ENCODE data around the gene PWWP2A. TPM values are rescaled to one million over a fixed set of nuclear protein-coding genes. Genes with fewer than 3 reads are reported as not detected.

The PWWP2A gene
- total and polyA plus RNA-seq, 2 donors (not counting 1 experiment from before 2014, with no cell fraction given) = 19.6 to 48.8 TPM

DNA sequence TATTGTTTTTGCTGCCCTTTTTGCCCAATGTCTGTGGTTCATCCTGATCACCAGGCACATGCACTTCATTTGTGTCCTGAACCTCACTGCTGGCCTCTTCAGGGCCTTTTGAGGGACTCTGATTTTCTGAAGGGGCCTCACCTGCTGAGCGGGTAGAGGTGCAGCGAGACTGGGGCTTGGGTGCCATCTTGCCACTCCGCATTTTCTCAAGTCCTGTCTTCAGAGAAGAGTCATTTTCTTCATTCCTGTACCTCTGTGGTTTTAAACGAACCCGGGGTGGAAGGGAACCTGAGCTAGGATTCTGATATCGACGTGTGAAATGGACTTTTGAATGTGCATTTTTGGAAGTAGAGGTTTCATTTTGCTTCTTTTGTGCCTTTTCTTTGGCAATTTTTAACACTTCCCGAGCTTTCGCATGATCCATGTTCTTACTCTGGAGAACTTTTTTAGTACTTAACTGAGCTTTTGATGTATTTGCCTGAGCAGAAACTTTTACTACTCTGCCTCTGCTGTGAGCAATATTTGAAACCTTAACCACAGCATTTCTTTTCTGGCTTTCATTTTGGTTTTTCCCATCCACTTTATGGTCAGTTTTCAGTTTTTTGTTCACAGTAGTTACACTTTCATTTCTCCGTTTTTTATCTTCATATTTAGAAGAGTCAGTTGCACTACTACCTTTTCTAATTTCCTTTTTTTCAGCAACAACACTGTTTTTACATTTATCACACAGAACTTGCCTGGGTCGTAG, 26.1 kb downstream of the PWWP2A start:
- CTCF ChIA-PET = interaction anchor here (1.1 kb wide), 1 partner anchor 12 kb away, joined by 5 read pairs; no protein-coding TSS in a partner anchor
- peak overlapping the region in 1 of 2 donors; percentile 28 for H3K27ac ChIP-seq (ENCODE audit: low read length in 2 of 2)
- no peak overlapping the region for H3K4me3 ChIP-seq (ENCODE audit: control extremely low read depth in 1 of 5, extremely low read depth in 1 of 5, insufficient read depth in 1 of 5, low read depth in 2 of 5, low read length in 4 of 5)
- no peaks in the 10 kb centered on the region for H3K27me3 ChIP-seq (replicated peaks in 1 of 4; ENCODE audit: control extremely low read depth in 1 of 4, control insufficient read depth in 3 of 4, insufficient read depth in 4 of 4, low read length in 3 of 4)
- WGBS (ENCODE audit: insufficient coverage) = 92% methylated on average over 8 of the region's 11 CpGs
- Mint-ChIP-seq H3K9me3 (ENCODE audit: insufficient read depth) (no peaks in the 10 kb centered on the region), H3K27ac (peak overlapping the region; percentile 12), H3K27me3 (no peaks in the 10 kb centered on the region), H3K4me1 (peaks cover 20% of the 10 kb centered on the region), H3K4me3 (no peak overlapping the region)
- TF ChIP-seq EZH2 (IDR thresholded peaks at IDR 0.05; ENCODE audit: borderline replicate concordance, insufficient read depth, low read depth, low read length, poor library complexity, severe bottlenecking) = no peak
- TF ChIP-seq, protein P1, sequence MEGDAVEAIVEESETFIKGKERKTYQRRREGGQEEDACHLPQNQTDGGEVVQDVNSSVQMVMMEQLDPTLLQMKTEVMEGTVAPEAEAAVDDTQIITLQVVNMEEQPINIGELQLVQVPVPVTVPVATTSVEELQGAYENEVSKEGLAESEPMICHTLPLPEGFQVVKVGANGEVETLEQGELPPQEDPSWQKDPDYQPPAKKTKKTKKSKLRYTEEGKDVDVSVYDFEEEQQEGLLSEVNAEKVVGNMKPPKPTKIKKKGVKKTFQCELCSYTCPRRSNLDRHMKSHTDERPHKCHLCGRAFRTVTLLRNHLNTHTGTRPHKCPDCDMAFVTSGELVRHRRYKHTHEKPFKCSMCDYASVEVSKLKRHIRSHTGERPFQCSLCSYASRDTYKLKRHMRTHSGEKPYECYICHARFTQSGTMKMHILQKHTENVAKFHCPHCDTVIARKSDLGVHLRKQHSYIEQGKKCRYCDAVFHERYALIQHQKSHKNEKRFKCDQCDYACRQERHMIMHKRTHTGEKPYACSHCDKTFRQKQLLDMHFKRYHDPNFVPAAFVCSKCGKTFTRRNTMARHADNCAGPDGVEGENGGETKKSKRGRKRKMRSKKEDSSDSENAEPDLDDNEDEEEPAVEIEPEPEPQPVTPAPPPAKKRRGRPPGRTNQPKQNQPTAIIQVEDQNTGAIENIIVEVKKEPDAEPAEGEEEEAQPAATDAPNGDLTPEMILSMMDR (IDR thresholded peaks at IDR 0.05) = no peak
- no peak overlapping the region for H2AFZ ChIP-seq (ENCODE audit: insufficient read depth, low read depth, low read length, poor library complexity, severe bottlenecking)
- no peak overlapping the region for H3K9ac ChIP-seq (ENCODE audit: low read length)
- ATAC-seq (ENCODE audit: low read depth) = no peak
- intact Hi-C loops (cut with micrococcal nuclease) = no loop called here
- peaks cover 26% of the 10 kb centered on the region for H3K79me2 ChIP-seq (ENCODE audit: control insufficient read depth, insufficient read depth, low read length)
- H4K20me1 ChIP-seq (ENCODE audit: control insufficient read depth, insufficient read depth, low read length, poor library complexity, severe bottlenecking) = peaks cover 11% of the 10 kb centered on the region
- no peaks in the 10 kb centered on the region for H3K9me3 ChIP-seq (ENCODE audit: control extremely low read depth in 1 of 3, control insufficient read depth in 2 of 3, insufficient read depth in 1 of 3, low read length in 2 of 3)
- peaks cover 9 to 36% of the 10 kb centered on the region in 2 experiments for H3K36me3 ChIP-seq (replicated peaks in 1 of 2; ENCODE audit: control extremely low read depth in 1 of 2, control insufficient read depth in 1 of 2, extremely low read depth in 1 of 2, insufficient read depth in 2 of 2, low read length in 1 of 2)
- POLR2A ChIA-PET = no interaction called here
- H3K4me1 ChIP-seq (ENCODE audit: control insufficient read depth in 2 of 2, insufficient read depth in 2 of 2, low read length in 2 of 2) = peaks cover 6 to 15% of the 10 kb centered on the region in 2 donors
- H3K4me2 ChIP-seq (replicated peaks; ENCODE audit: low read depth, low read length, poor library complexity, severe bottlenecking) = no peak overlapping the region
- DNase-seq = no peak

DNA sequence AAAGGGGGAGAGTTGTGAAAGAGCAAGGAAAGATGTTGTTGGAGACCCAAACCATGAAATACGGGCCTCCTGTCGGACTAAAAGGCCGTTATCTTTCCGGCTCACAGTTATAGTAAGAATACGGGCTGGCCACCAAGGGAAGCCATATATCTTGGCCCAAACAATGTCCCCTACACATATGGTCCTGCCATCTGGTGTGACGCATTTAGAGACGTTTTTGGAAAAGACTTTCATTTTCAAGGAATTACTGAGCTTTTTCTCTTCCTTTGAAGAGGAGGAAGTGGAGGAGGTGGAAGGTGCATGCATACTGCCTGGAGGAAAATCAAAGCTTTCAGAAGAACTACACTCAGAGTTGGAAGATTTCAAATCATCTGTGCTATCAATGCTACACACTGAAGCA, 26.7 kb downstream of the PWWP2A start:
- no peak overlapping the region for H3K4me3 ChIP-seq (ENCODE audit: control extremely low read depth in 1 of 5, extremely low read depth in 1 of 5, insufficient read depth in 1 of 5, low read depth in 2 of 5, low read length in 4 of 5)
- POLR2A ChIA-PET = no interaction called here
- 93% methylated on average over 7 of the region's 7 CpGs for WGBS (ENCODE audit: insufficient coverage)
- DNase-seq (no peak), ATAC-seq (ENCODE audit: low read depth) (no peak)
- H3K27me3 ChIP-seq (replicated peaks in 1 of 4; ENCODE audit: control extremely low read depth in 1 of 4, control insufficient read depth in 3 of 4, insufficient read depth in 4 of 4, low read length in 3 of 4) = no peaks in the 10 kb centered on the region
- H3K9ac ChIP-seq (ENCODE audit: low read length) = no peak overlapping the region
- no peak overlapping the region for H3K27ac Mint-ChIP-seq
- H3K9me3 Mint-ChIP-seq (ENCODE audit: insufficient read depth) = no peaks in the 10 kb centered on the region
- H3K9me3 ChIP-seq (ENCODE audit: control extremely low read depth in 1 of 3, control insufficient read depth in 2 of 3, insufficient read depth in 1 of 3, low read length in 2 of 3) = no peaks in the 10 kb centered on the region
- H4K20me1 ChIP-seq (ENCODE audit: control insufficient read depth, insufficient read depth, low read length, poor library complexity, severe bottlenecking) = peaks cover 11% of the 10 kb centered on the region
- peaks cover 20% of the 10 kb centered on the region for H3K79me2 ChIP-seq (ENCODE audit: control insufficient read depth, insufficient read depth, low read length)
- no peak for TF ChIP-seq EZH2 (IDR thresholded peaks at IDR 0.05; ENCODE audit: borderline replicate concordance, insufficient read depth, low read depth, low read length, poor library complexity, severe bottlenecking)
- TF ChIP-seq, protein P1 (IDR thresholded peaks at IDR 0.05) = no peak
- peaks cover 0 to 9% of the 10 kb centered on the region in 2 donors for H3K4me1 ChIP-seq (ENCODE audit: control insufficient read depth in 2 of 2, insufficient read depth in 2 of 2, low read length in 2 of 2)
- intact Hi-C loops (cut with micrococcal nuclease) = no loop called here
- H2AFZ ChIP-seq (ENCODE audit: insufficient read depth, low read depth, low read length, poor library complexity, severe bottlenecking) = no peak overlapping the region
- peaks cover 9 to 36% of the 10 kb centered on the region in 2 experiments for H3K36me3 ChIP-seq (replicated peaks in 1 of 2; ENCODE audit: control extremely low read depth in 1 of 2, control insufficient read depth in 1 of 2, extremely low read depth in 1 of 2, insufficient read depth in 2 of 2, low read length in 1 of 2)
- no peaks in the 10 kb centered on the region for H3K27me3 Mint-ChIP-seq
- H3K4me3 Mint-ChIP-seq = no peak overlapping the region
- H3K27ac ChIP-seq (ENCODE audit: low read length in 2 of 2) = no peak overlapping the region
- no peak overlapping the region for H3K4me2 ChIP-seq (replicated peaks; ENCODE audit: low read depth, low read length, poor library complexity, severe bottlenecking)
- CTCF ChIA-PET = interaction anchor here (1.1 kb wide), 1 partner anchor 11 kb away, joined by 5 read pairs; no protein-coding TSS in a partner anchor
- H3K4me1 Mint-ChIP-seq = peaks cover 15% of the 10 kb centered on the region

Data from B cell (primary cell).